Umbilical cord (tissue), 2 donors: ENCODE data around the gene CRYZ. TPM values are rescaled to one million over a fixed set of nuclear protein-coding genes. Genes with fewer than 3 reads are reported as not detected.
"Not testable (repeated sequence)": the region's sequence is repeated elsewhere in the genome, so short reads cannot be mapped to it uniquely, and the experiment has no call there.

ENCODE experiments used
- DNase-seq: peaks from one replicate; pipeline ENCODE4 v3.0.0-alpha.2; 2015; ENCODE audit warnings: low spot score
- total RNA-seq: library from RNA; depleted of rRNA; stranded (reverse); fragments of >200 nt; gene quantifications from one replicate; pipeline ENCODE4 v1.2.3, GENCODE V29; 2014; ENCODE audit warnings: low replicate concordance; ENCODE audit not compliant: insufficient read depth

Gene CRYZ
- total RNA-seq, 1 donor from 2014 or later: 20.5 TPM

DNA sequence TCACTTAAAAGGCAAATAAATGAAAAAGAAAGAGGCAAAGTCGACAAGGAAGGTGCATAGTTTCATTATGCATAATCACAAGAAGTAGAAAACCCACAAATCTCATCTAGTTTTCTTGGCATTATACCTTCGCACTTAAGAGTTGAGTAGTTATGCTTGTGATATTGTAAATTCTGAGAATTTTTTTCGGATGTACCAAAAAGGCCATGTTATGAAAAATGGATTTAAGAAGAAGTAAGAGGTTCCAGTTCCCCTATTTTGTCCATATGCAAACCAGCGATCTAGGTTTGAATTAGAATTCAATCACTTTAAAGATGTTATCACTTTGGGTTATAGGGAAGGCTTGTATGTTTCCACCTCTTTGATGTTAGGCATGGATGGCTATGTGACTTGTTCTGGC, 51.4 kb downstream of the CRYZ start:
- no peak for DNase-seq

DNA sequence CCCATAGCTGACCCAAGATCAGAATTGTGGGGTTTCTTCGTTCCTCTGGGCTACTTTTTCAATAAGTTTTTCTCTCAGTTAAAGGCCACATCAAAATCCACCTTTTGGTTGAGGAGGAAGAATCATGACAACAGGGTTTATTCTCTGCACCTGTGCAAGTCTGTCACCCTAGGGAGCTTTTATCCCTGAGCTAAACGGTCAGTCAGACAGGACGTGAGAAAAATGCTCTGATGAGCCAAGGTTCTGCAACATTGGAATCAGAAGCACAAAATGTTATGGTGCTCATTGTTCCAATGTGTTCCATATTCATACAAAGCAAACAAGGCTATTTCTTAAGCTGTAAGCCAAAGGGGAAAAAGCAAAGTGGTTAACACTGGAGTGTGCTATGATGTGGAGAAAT, 51.8 kb downstream of the CRYZ start:
- DNase-seq: no peak

DNA sequence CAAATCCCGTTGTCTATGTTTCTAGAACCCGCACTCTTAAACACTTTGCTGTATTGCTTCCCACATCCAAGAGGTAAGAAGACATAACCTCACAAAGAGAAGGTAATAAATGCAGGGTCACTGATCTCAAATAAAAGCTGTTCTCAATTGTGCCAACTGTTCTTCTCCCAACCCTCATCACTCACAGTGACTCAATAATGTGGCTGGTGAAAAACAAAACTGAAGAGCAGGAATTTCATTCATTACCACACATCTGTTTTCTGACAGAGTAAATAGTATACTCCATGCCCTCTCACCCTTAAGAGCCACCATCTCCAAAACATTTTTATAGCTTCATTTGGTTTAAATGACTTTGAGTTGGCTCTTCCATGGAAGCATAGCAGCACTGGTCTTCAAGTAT, 53.0 kb downstream of the CRYZ start:
- no peak for DNase-seq

DNA sequence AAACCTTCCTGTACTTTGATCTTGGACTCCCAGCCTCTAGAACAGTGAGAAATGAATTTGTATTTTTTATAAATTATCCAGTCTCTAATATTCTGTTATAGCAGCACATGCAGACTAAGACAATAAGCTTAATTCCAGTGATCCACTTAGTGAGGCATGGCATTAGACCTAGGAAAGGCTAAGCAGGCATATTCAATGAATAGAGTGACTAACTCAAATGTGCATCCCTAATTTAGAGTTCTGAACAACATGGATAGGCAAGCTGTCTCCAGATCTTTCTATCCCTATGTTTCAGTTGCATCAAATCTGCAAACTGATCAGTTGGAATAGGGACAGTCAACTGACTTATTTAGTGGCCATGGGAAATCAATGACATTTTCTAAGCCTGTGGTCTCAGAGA, 54.9 kb downstream of the CRYZ start:
- DNase-seq: no peak

DNA sequence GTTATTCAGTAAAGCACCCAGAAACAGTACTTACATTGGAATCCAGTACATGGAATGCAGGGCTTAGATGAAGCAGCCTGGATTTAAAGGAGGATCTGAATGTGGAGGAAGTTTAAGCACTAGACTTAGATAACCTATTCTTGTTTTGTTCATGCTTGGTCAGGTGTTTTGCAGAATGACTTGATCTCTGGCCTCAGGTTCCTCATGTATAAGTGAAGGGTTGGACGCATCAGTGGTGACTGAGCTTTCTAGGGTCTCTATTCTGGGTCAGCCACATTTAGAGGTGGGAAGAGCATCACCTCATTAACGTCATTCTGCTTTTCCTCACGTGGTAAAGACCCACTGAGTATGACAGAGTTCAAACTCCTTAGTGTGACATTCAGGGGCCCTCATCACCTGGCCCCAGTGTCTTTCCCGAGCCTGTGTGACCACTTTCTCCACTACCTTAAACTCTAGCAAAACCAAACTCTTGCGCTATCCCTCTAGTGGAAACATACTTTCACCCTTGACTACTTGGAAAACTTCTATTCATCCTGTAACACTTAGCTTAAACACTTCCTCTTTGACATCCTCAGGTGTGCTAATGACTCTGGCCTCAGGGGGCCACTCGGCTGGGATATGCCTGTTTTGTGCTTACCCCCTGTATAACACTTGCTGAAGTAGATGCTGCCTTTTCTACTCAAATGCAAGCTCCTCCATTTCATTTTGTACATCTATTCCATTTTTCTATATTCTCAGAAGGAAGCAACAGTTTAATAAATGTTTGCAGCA, 58.4 kb downstream of the CRYZ start:
- no peak for DNase-seq

DNA sequence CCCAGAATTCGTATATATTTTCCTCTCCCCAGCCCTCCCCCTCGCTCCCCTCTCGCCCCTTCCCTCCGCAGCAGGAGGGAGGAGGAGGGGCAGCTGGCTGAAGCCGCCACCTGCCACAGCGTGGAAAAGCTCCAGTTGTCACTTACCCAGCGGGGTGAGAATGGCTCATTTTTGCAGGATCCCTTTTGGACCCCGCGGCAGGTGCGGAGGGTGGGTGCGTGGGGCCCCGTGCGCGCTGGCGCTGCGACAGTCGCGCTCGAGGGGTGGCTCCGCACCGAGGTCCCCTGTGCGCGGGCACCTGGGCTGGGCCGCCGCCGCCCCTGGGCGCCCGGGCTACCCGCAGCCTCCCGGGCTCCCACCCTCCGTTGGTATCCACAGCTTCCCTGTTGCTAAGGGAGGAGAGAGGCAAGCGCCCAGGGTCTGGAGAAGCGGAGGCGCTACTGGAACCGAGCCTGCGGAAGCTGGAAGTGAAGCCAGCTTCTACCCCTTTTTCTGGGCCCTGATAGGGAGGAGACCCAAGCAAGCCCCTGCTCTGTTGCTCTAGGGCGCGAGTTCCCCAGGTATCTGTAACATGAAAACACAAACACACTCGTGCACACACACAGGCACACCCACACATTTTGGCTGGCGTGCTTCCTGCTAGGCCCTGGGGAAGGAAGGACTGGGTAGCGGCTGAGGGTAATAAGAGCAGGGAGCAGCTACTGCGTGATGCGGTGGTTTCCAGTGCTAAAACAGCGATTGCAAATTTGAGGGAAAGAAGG, 59.3 kb downstream of the CRYZ start, which contains the start of gene ERICH3:
ERICH3 (minus strand) TSS at position 442 of the 761 bp plus-strand sequence; CDS start at position 169, 273 bp downstream.
- peak; percentile 45 for DNase-seq

DNA sequence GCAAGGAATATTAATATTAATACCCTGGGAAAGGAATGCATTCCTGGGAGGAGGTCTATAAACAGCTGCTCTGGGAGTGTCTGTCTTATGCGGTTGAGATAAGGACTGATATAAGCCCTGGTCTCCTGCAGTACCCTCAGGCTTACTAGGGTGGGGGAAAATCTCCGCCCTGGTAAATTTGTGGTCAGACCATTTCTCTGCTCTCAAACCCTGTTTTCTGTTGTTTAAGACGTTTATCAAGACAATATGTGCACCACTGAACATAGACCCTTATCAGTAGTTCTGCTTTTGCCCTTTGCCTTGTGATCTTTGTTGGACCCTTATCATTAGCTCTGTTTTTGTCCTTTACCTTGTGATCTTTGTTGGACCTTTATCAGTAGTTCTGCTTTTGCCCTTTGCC, 62.0 kb downstream of the CRYZ start:
- DNase-seq: not testable (repeated sequence)

Other genes with a start within 250 kb of the CRYZ start
- gene LRRC53, start 220.4 kb downstream of the CRYZ start, total RNA-seq: 10.4 TPM
- gene ERICH3, start 59.3 kb downstream of the CRYZ start, total RNA-seq: 2.4 TPM
- gene TYW3, start 102 bp upstream of the CRYZ start, total RNA-seq: 12.5 TPM